AG04449 (cell line): ENCODE data around the gene TMEM135.

ENCODE experiments used
- CTCF ChIA-PET: fragments of 350-600 bp; formaldehyde crosslinking; extraction: SDS; loops from one replicate; lab custom pipeline; 2021; ENCODE audit warnings: antibody characterized with exemption; lab: Yijun Ruan, JAX
- POLR2A ChIA-PET: fragments of 400-600, 350-600 bp; formaldehyde crosslinking; extraction: SDS; loops from one replicate; lab custom pipeline; 2020; ENCODE audit warnings: antibody characterized with exemption, inconsistent platforms; lab: Yijun Ruan, JAX
- DNase-seq: peaks from one replicate; pipeline ENCODE4 v3.0.0-alpha.2; 2010; ENCODE audit warnings: low read depth, low spot score
- H3K4me3 ChIP-seq: 2 replicates; pipeline ENCODE4 v1.5.1; 2011; ENCODE audit warnings: low read depth, mild to moderate bottlenecking, control low read depth, low read length
- CTCF ChIP-seq: IDR thresholded peaks from one replicate; pipeline ENCODE4 v1.5.1; 2011; ENCODE audit warnings: mild to moderate bottlenecking, moderate library complexity, low read length, control low read depth, inconsistent platforms; ENCODE audit not compliant: insufficient read depth; ENCODE audit errors: missing control alignments

TMEM135 gene

GRCh38 chr11:87059596-87060390, 22.1 kb downstream of the TMEM135 start:
- POLR2A ChIA-PET, result interaction anchor here (0.7 kb wide), 1 partner anchor 362 kb away, joined by 3 read pairs; no protein-coding TSS in a partner anchor
- no peak for DNase-seq
- no peak overlapping the region for H3K4me3 ChIP-seq
- TF ChIP-seq CTCF, result no peak
- CTCF ChIA-PET, result no interaction called here

- POLR2A ChIA-PET, result no interaction called here
- H3K4me3 ChIP-seq, result no peak overlapping the region
- DNase-seq, result no peak
- no peak for TF ChIP-seq CTCF
- CTCF ChIA-PET, result interaction anchor here (1.5 kb wide), 1 partner anchor 36 kb away, joined by 4 read pairs; no protein-coding TSS in a partner anchor
Observed at GRCh38 chr11:87061766-87062165, 24.0 kb downstream of the TMEM135 start.

GRCh38 chr11:87063982-87064381, 26.2 kb downstream of the TMEM135 start:
- no peak for DNase-seq
- ChIA-PET CTCF (no interaction called here), POLR2A (no interaction called here)
- no peak for TF ChIP-seq CTCF
- H3K4me3 ChIP-seq, result no peak overlapping the region

- no peak overlapping the region for H3K4me3 ChIP-seq
- no peak for TF ChIP-seq CTCF
- no peak for DNase-seq
- POLR2A ChIA-PET, result no interaction called here
- CTCF ChIA-PET, result no interaction called here
Observed at GRCh38 chr11:87072787-87073186, 35.1 kb downstream of the TMEM135 start.

GRCh38 chr11:87076260-87076783, 38.6 kb downstream of the TMEM135 start:
- no peak for DNase-seq
- TF ChIP-seq CTCF, result no peak

GRCh38 chr11:87076874-87077429, 39.2 kb downstream of the TMEM135 start:
- H3K4me3 ChIP-seq, result no peak overlapping the region
- POLR2A ChIA-PET, result no interaction called here
- TF ChIP-seq CTCF, result no peak
- CTCF ChIA-PET, result no interaction called here
- no peak for DNase-seq

More at GRCh38 chr11:87076260-87076783, 38.6 kb downstream of the TMEM135 start:
- H3K4me3 ChIP-seq, result no peak overlapping the region
- POLR2A ChIA-PET, result no interaction called here
- CTCF ChIA-PET, result no interaction called here
